NCI-H2227 treated with DMSO at 0.1 percent for 48 hours (cell line): ENCODE measurements around the gene SPDYE2.
"Not testable (repeated sequence)": the region's sequence is repeated elsewhere in the genome, so short reads cannot be mapped to it uniquely, and the experiment has no call there.

Source experiments
- DNase-seq: peaks from one replicate; lab custom pipeline; 2025; lab: John Stamatoyannopoulos, UW

The SPDYE2 gene

DNA sequence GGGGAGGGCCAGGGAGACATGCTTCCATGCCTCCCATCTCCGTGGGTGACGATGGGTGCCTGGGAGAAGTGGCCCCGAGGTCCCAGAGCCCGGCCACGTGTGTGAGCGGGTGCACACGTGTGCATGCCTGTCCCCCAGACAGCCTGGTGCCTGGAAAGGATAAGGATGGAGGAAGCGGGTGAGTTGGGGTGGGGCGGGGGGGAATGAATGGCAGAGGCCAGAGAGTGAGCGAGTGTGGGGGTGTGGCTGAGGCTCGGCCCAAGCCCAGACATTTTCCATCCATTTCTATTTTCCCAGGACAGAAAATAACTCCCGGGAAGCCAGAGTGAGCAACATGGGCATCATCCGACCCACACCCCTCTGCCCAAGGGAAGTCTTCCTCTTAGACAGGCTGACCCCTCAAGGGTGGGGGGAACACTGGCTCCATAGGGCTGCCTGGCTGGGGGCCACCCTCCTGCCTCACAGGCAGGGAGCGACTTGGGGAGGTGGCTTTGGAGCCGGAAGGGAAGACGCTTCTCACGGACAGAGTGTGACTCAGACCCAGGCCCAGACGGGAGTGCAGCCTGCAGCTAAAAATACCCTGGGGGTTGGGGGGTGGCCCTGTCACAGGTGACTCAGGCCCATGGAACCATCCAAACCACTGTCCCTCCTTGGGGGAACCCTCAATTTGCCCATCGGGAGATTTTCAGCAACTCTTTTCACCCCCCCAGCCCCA is 53.6 kb downstream of the SPDYE2 start:
- DNase-seq, result not testable (repeated sequence)

DNA sequence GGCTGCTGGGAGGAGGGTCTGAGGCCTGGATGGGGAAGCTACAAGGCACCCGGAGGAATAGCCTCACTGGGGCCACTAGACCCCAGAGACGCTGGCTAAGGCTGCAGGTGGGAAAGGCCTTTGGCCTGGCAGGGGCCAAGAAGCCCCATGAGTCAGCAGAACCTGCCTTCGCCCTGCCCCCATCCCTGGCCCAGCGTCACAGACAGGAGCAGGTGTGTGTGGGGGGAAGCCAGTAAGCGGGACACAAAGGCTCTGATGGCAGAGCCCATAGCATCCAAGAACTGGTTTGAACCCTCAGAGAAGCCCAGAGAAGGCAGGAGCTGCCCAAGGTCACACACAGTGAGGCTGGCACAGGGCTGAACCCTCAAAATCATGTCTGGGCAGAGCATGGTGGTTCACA is 55.8 kb downstream of the SPDYE2 start:
- DNase-seq, result not testable (repeated sequence)

DNA sequence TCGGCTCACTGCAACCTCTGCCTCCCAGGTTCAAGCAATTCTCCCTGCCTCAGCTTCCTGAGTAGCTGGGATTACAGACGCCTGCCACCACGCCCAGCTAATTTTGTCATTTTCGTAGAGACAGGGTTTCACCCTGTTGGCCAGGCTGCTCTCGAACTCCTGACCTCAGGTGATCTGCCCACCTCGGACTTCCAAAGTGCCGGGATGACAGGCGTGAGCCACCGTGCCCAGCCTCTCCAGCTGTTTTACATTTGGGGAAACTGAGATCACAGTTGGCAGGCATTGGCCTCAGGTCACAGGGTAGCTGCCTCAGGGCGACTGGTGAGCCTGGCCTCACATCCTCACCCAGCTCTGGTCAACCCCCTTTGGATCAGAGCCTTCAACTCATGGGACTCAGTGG is 58.7 kb downstream of the SPDYE2 start:
- DNase-seq, result not testable (repeated sequence)

DNA sequence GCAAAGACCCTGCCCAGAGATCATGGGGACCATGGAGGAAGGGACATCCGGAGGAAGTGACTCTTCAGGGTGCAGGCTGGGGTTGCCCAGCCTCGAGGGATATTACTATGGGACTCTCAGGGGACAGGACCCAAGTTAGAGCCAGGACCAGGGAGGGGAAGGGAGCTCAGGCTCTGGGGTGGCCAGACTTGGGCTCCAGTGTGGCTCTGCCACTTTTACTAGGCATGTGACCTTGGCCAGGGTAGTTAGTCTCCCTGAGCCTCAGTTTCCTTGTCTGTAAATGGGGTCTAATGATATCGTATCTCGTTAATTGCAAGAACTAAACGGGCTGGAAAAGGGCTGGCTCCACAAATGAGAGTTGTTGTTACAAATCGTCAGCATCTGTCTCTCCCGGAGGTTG is 59.4 kb downstream of the SPDYE2 start:
- DNase-seq, result not testable (repeated sequence)

DNA sequence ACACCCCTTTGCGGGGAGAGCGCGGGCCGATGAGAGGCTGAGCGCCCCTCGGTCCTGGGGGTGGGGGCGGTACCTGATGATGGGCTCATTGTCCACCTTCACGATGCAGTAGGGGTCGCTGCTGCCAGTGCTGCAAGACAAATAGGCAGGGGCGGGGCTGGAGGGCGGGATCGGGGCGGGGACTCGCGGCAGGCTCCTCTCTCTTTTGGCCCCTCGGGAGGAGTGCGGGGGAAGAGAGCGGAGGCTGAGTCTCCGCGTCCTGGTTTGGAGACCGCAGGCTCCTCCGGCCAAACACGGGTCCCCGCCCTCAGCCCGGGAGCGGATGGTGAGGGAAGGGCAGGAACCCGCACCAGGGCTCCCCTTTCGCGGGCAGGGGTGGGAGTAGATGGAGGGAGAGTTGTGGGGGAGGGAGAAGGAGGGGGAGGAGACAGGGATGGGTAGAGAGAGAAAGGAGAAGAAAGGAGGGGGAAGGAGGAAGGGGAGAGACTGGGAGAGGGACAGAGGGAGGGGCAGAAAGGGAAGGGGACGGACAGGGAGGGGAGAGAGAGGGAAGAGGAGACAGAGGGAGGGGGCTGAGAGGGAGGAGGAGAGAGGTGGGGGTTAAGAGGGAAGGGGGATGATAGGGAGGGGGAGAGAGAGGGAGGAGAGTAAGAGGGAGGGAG is 60.1 kb downstream of the SPDYE2 start:
- not testable (repeated sequence) for DNase-seq

DNA sequence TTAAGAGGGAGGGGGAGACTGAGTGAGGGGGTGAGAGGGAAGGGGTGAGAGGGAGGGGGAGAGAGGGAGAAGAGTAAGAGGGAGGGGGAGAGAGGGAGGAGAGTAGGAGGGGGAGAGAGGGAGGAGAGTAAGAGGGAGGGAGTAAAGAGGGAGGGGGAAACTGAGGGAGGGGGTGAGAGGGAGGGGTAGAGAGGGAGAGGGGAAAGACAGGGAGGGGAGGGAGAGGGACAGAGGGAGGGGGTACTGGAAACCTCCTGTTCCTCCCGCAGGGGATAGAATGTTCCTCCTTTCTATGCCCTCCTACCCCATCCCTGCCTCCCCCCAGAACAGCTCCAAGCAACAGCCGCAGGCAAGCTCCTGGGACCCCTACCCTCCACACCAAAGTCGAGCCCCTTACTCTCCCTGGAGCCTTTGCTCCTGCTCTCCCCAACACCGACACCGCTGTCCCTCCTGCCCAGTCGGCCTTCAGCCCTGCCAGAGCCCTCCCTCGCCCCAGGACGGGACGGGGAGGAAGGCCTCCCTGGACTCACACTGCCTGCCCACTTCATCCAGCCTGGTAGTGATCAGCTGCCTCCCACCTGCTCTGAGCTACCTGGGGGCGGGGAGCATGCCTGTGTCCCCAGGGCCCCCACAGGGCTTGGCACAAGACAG is 60.8 kb downstream of the SPDYE2 start:
- not testable (repeated sequence) for DNase-seq
